ENCODE data around the gene CERS6. TPM values are rescaled to one million over a fixed set of nuclear protein-coding genes. Genes with fewer than 3 reads are reported as not detected.
"Not testable (repeated sequence)": the region's sequence is repeated elsewhere in the genome, so short reads cannot be mapped to it uniquely, and the experiment has no call there.

The CERS6 gene
- total RNA-seq, 1 donor from 2014 or later, result 17.7 TPM

DNA sequence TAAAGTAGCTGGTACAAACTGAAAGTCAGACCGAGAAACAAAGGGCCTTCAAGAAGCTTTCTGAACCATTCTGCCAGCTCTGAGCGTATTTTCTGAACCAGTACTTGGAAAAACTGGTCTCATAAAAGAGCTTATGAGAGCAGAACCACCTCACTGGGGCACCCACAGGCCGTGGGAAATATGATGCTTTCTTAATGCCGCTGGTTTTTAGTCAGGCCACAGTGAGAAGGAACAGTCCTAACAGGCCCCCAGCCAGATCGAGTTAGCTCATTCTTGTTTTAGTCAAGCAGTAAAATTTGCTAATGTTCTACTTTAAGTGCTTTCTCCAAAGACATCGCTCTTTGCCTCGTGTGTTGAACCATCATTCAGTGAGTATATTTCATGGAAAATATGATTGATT is 333.7 kb downstream of the CERS6 start:
- TF ChIP-seq, protein P1, sequence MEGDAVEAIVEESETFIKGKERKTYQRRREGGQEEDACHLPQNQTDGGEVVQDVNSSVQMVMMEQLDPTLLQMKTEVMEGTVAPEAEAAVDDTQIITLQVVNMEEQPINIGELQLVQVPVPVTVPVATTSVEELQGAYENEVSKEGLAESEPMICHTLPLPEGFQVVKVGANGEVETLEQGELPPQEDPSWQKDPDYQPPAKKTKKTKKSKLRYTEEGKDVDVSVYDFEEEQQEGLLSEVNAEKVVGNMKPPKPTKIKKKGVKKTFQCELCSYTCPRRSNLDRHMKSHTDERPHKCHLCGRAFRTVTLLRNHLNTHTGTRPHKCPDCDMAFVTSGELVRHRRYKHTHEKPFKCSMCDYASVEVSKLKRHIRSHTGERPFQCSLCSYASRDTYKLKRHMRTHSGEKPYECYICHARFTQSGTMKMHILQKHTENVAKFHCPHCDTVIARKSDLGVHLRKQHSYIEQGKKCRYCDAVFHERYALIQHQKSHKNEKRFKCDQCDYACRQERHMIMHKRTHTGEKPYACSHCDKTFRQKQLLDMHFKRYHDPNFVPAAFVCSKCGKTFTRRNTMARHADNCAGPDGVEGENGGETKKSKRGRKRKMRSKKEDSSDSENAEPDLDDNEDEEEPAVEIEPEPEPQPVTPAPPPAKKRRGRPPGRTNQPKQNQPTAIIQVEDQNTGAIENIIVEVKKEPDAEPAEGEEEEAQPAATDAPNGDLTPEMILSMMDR (IDR thresholded peaks at IDR 0.05; ENCODE audit: insufficient read depth, low read length, poor library complexity, severe bottlenecking), result no peak
- Histone ChIP-seq H3K36me3 (ENCODE audit: control insufficient read depth, insufficient read depth, low read length) (no peaks in the 10 kb centered on the region), H3K27me3 (ENCODE audit: control insufficient read depth, insufficient read depth, low read length) (no peaks in the 10 kb centered on the region), H3K4me3 (ENCODE audit: low read depth, low read length) (no peak overlapping the region)
- DNase-seq (ENCODE audit: low read depth), result no peak

DNA sequence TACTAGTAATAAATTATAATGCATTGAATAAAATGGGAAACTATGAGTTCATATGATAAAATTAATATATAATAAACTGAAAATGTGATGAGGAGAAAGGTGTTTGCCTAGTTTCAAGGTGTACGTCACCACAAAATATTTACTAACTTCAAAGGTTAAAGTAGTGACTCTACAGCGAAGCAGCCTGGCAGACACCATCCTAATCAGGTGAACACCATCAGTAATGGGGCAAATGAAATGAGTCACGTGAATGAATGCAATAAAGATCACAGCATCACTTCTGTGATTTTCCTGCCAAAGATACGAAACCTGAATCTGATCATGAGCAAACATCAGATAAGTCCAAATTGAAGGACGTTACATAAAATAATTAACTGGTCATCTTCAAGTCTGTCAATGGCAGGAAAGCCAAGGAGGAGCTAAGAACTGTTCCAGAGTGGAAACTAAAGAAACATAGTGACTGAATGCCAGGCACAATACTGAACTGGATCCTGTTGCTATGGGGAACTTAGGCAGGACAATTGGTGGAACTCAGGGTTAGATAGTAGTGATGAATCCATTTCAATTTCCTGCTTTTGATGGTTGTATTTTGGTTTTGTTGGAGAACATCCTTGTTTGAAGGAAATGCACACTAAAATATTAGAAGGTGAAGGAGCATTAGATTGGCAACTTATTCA is 334.3 kb downstream of the CERS6 start:
- Histone ChIP-seq H3K4me3 (ENCODE audit: low read depth, low read length) (no peak overlapping the region), H3K27me3 (ENCODE audit: control insufficient read depth, insufficient read depth, low read length) (no peaks in the 10 kb centered on the region), H3K36me3 (ENCODE audit: control insufficient read depth, insufficient read depth, low read length) (no peaks in the 10 kb centered on the region)
- DNase-seq (ENCODE audit: low read depth), result no peak
- TF ChIP-seq, protein P1 (IDR thresholded peaks at IDR 0.05; ENCODE audit: insufficient read depth, low read length, poor library complexity, severe bottlenecking), result no peak

- DNase-seq (ENCODE audit: low read depth); H3K4me3 ChIP-seq (ENCODE audit: low read depth, low read length): not testable (repeated sequence)
Observed at GRCh38 chr2:168791140-168791539, 335.1 kb downstream of the CERS6 start.

DNA sequence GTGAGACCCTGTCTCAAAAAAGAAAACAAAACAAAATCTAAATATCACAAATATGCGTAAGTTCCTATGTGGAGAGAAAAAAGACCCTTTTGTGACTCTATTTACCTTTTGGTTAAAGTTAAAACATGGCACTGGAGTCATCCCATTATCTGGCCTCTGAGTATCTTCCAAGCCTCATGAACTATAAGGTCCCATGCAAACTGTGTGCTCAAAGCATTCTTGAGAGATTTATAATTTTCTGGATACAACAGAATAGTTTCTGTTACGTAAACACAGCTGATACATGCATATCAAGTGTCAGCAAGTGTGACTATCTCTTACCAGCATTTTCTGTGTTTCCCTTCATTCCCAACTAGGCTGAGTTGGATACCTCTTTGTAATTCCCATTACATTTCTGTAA is 337.5 kb downstream of the CERS6 start:
- Histone ChIP-seq H3K4me3 (ENCODE audit: low read depth, low read length) (no peak overlapping the region), H3K36me3 (ENCODE audit: control insufficient read depth, insufficient read depth, low read length) (no peaks in the 10 kb centered on the region)
- TF ChIP-seq, protein P1 (IDR thresholded peaks at IDR 0.05; ENCODE audit: insufficient read depth, low read length, poor library complexity, severe bottlenecking), result no peak

More at GRCh38 chr2:168791140-168791539, 335.1 kb downstream of the CERS6 start:
- not testable (repeated sequence) for H3K27me3 ChIP-seq (ENCODE audit: control insufficient read depth, insufficient read depth, low read length); H3K36me3 ChIP-seq (ENCODE audit: control insufficient read depth, insufficient read depth, low read length)

GRCh38 chr2:168794968-168795367 is 338.9 kb downstream of the CERS6 start:
- no peaks in the 10 kb centered on the region for H3K36me3 ChIP-seq (ENCODE audit: control insufficient read depth, insufficient read depth, low read length)
- no peak overlapping the region for H3K4me3 ChIP-seq (ENCODE audit: low read depth, low read length)
- no peak for DNase-seq (ENCODE audit: low read depth)
- TF ChIP-seq, protein P1 (IDR thresholded peaks at IDR 0.05; ENCODE audit: insufficient read depth, low read length, poor library complexity, severe bottlenecking), result no peak
- H3K27me3 ChIP-seq (ENCODE audit: control insufficient read depth, insufficient read depth, low read length), result no peaks in the 10 kb centered on the region

More for the DNA sequence above, 337.5 kb downstream of the CERS6 start:
- no peaks in the 10 kb centered on the region for H3K27me3 ChIP-seq (ENCODE audit: control insufficient read depth, insufficient read depth, low read length)
- DNase-seq (ENCODE audit: low read depth), result no peak

- no peak for DNase-seq (ENCODE audit: low read depth)
- H3K27me3 ChIP-seq (ENCODE audit: control insufficient read depth, insufficient read depth, low read length), result no peaks in the 10 kb centered on the region
- TF ChIP-seq, protein P1 (IDR thresholded peaks at IDR 0.05; ENCODE audit: insufficient read depth, low read length, poor library complexity, severe bottlenecking), result no peak
- H3K4me3 ChIP-seq (ENCODE audit: low read depth, low read length), result no peak overlapping the region
- H3K36me3 ChIP-seq (ENCODE audit: control insufficient read depth, insufficient read depth, low read length), result no peaks in the 10 kb centered on the region
Observed at GRCh38 chr2:168796090-168796577, 340.1 kb downstream of the CERS6 start.
